K562 (cell line): ENCODE data around the gene IQGAP3. TPM values are rescaled to one million over a fixed set of nuclear protein-coding genes. Genes with fewer than 3 reads are reported as not detected.
"Not testable (repeated sequence)": the region's sequence is repeated elsewhere in the genome, so short reads cannot be mapped to it uniquely, and the experiment has no call there.

Experiments used
- ATAC-seq: fragments of 200-7000 bp; cut with Tn5 transposase; 3 replicates; pipeline ENCODE4 v1.9.1; 2020; ENCODE audit warnings: moderate library complexity
- BruUV-seq: library from RNA; stranded (reverse); fragments of 400-500 nt; replicated peaks from 2 replicates; lab custom pipeline; 2021; lab: Mats Ljungman, UMichigan
- CTCF ChIA-PET: fragments of 300-600 bp; formaldehyde crosslinking; extraction: SDS; loops from one replicate; lab custom pipeline; 2021; ENCODE audit warnings: low intra/inter-chr PET ratio; lab: Yijun Ruan, JAX
- POLR2A ChIA-PET: fragments of 300-600, 350-650 bp; sonication (Branson Sonifier 250); formaldehyde crosslinking; extraction: SDS; loops from one replicate; lab custom pipeline; 2021; ENCODE audit warnings: antibody characterized with exemption, inconsistent platforms; lab: Yijun Ruan, JAX
- DNase-seq, 4 experiments: peaks; one replicate each; pipeline versions ENCODE4 v3.0.0 to v3.0.0-alpha.2; 2011 to 2018; ENCODE audit warnings: low spot score in 3 of 4, mixed read lengths in 3 of 4; ENCODE audit errors: extremely low read depth in 1 of 4
- FAIRE-seq: peaks from 2 replicates; lab custom pipeline; 2011; peaks lifted over from hg19 to GRCh38; lab: Jason Lieb, UNC
- H2AFZ ChIP-seq: 2 replicates; pipeline ENCODE4 v1.6.0; 2011; ENCODE audit warnings: low read depth, low read length, control low read depth, inconsistent platforms
- H3K27ac ChIP-seq: fragments of 200-600 bp; 3 replicates; pipeline ENCODE4 v1.8.0; 2011; ENCODE audit warnings: low read depth, mild to moderate bottlenecking, control low read depth, inconsistent platforms, low read length, moderate library complexity, mixed read lengths; ENCODE audit errors: extremely low read depth
- H3K27me3 ChIP-seq, 2 experiments: fragments of 300-600 bp in 1 of 2; 2 replicates in 1 of 2; 3 replicates in 1 of 2; pipeline versions ENCODE4 v1.6.0 to v1.8.0; 2011; ENCODE audit warnings: inconsistent platforms in 2 of 2, low read length in 2 of 2, mild to moderate bottlenecking in 1 of 2, mixed read lengths in 1 of 2, moderate library complexity in 1 of 2; ENCODE audit not compliant: control insufficient read depth in 2 of 2, insufficient read depth in 2 of 2
- H3K36me3 ChIP-seq: fragments of 300-600 bp; 3 replicates; pipeline ENCODE4 v1.8.0; 2011; ENCODE audit warnings: mild to moderate bottlenecking, low read length, inconsistent platforms; ENCODE audit not compliant: control insufficient read depth, insufficient read depth
- H3K4me1 ChIP-seq, 2 experiments: fragments of 200-600 bp in 1 of 2; replicated peaks in 1 of 2; 2 replicates in 1 of 2; 3 replicates in 1 of 2; pipeline versions ENCODE4 v1.5.1 to v1.8.0; 2011; ENCODE audit warnings: inconsistent platforms in 2 of 2, low read length in 2 of 2, mild to moderate bottlenecking in 1 of 2, mixed read lengths in 1 of 2, moderate library complexity in 1 of 2; ENCODE audit not compliant: control insufficient read depth in 2 of 2, insufficient read depth in 2 of 2
- H3K4me2 ChIP-seq: 2 replicates; pipeline ENCODE4 v1.6.1; 2011; ENCODE audit warnings: low read length, control low read depth, inconsistent platforms, mixed read lengths; ENCODE audit not compliant: insufficient read depth
- H3K4me3 ChIP-seq: fragments of 200-600 bp; sonication (generic), shearing (Covaris generic); 2 replicates; pipeline ENCODE4 v1.5.1; 2016; ENCODE audit warnings: control low read depth, inconsistent platforms
- H3K79me2 ChIP-seq: fragments of 200-600 bp; 3 replicates; pipeline ENCODE4 v1.8.0; 2011; ENCODE audit warnings: low read length, inconsistent platforms; ENCODE audit not compliant: control insufficient read depth, insufficient read depth
- H3K9ac ChIP-seq, 2 experiments: 2 replicates each; pipeline versions ENCODE4 v1.6.0 to v1.6.1; 2011; ENCODE audit warnings: low read depth in 2 of 2, low read length in 2 of 2, control low read depth in 1 of 2, inconsistent platforms in 1 of 2, mild to moderate bottlenecking in 1 of 2, mixed read lengths in 1 of 2; ENCODE audit not compliant: insufficient read depth in 1 of 2
- H3K9me1 ChIP-seq: one replicate; pipeline ENCODE4 v1.6.0; 2011; ENCODE audit warnings: inconsistent platforms, mild to moderate bottlenecking, low read length, moderate library complexity; ENCODE audit not compliant: control insufficient read depth, insufficient read depth
- H3K9me3 ChIP-seq: replicated peaks from 2 replicates; pipeline ENCODE4 v1.5.1; 2011; ENCODE audit warnings: low read depth, low read length, inconsistent platforms; ENCODE audit not compliant: control insufficient read depth, insufficient read depth
- H4K20me1 ChIP-seq: replicated peaks from 2 replicates; pipeline ENCODE4 v1.6.1; 2011; ENCODE audit warnings: low read length, inconsistent platforms, mixed read lengths; ENCODE audit not compliant: control insufficient read depth, insufficient read depth
- CREM ChIP-seq: IDR thresholded peaks from 2 replicates; pipeline ENCODE4 v1.6.1; 2014; ENCODE audit warnings: antibody characterized with exemption, low read depth
- MNT ChIP-seq, 2 experiments: fragments of 450-650 bp; conservative IDR thresholded peaks; 2 replicates each; pipeline ENCODE4 v1.6.1; 2017; ENCODE audit warnings: mild to moderate bottlenecking in 2 of 2, moderate library complexity in 2 of 2
- SMC3 ChIP-seq: conservative IDR thresholded peaks from 2 replicates; pipeline ENCODE4 v1.6.1; 2011; ENCODE audit warnings: low read depth, low read length, improper control_type of control experiment; ENCODE audit not compliant: insufficient read depth
- ZNF551 ChIP-seq: fragments of 250-450 bp; sonication (Bioruptor Pico); IDR thresholded peaks from 2 replicates; pipeline ENCODE4 v1.5.0; 2021; ENCODE audit warnings: mild to moderate bottlenecking, moderate library complexity
- WGBS: fragments of 100-300 bp; shearing (Covaris generic); methylation state at CpG from one replicate; pipeline ENCODE4 v1.1.6; 2016; ENCODE audit warnings: low coverage, mixed read lengths; ENCODE audit not compliant: insufficient coverage; ENCODE audit errors: missing lambda C conversion rate; 5-methylcytosine and 5-hydroxymethylcytosine counted together
- in situ Hi-C: fragments of 300-500 bp; cut with MboI; formaldehyde crosslinking; loops from 4 replicates; pipeline ENCODE4 v1.15.0; 2018; ENCODE audit warnings: inconsistent platforms, mixed read lengths
- intact Hi-C: fragments of 100-400 bp; cut with micrococcal nuclease; formaldehyde crosslinking; loops from 2 replicates; pipeline ENCODE4 v1.14.2; 2022
- polyA plus RNA-seq, 8 experiments: library from polyadenylated mRNA; depleted of rRNA in 4 of 8; stranded (reverse) in 5 of 8; unstranded in 3 of 8; fragments of >200 nt; fragmentation: Nextera tagmentation in 2 of 8; fragmentation: Illumina TruSeq in 1 of 8; extraction: Ambion mirVana in 2 of 8; extraction: Trizol in 1 of 8; gene quantifications; 2 replicates each; pipeline versions ENCODE4 v1.2.1 to v1.2.3, GENCODE V29; 2011 to 2014; ENCODE audit warnings: inconsistent platforms in 1 of 8, missing spikeins in 1 of 8
- total RNA-seq, 7 experiments: library from RNA; depleted of rRNA in 6 of 7; stranded (reverse); fragments of >200 nt in 6 of 7; fragmentation: Illumina TruSeq in 2 of 7; extraction: Trizol in 2 of 7; gene quantifications; 2 replicates each; pipeline versions ENCODE4 v1.2.1 to v1.2.3, GENCODE V29; 2011 to 2021; ENCODE audit warnings: low replicate concordance in 1 of 7

Gene IQGAP3
- total and polyA plus RNA-seq, 9 of the 15 experiments (the other 6 are each of a cell fraction or from before 2014, with no cell fraction given), result 1.4 to 16.6 (median 11.9) TPM

DNA sequence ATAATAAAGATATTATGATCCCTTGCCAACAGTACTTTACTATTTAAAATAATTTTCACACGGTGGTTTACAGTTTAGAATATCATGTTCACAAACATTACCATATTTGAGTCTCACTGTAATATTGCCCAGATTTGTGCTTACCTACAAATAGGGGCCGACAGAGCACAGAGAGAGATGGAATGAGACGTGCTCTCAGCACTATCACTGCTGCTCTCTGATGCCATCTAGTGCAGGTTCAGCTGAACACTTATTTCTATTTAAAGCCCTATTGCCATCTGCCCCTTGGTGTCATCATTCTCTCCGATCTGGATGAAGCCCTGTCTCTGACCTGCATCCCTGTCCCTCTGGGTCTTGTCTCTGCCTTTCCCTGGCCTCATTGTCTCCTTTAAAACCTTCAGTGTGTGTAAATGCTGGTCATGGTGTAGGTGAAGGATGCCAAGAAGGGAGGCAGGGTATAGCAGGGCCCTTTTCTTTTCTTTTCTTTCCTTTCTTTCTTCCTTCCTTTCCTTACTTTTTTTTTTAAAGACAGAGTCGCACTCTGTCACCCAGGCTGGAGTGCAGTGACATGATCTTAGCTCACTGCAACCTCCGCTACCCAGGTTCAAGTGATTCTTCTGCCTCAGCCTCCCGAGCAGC, 35.8 kb upstream of the IQGAP3 start (continued):
- no peak for TF ChIP-seq ZNF551 (CRISPR knock-in tag)
- 0 out of 4 replicates have a peak, but pooled peaks of 1 of the 2 experiments have one; percentile 28 for TF ChIP-seq MNT (conservative IDR thresholded peaks at IDR 0.05)
- TF ChIP-seq CREM, result peak; percentile 41; the same call in 1 of the 2 replicates
- TF ChIP-seq SMC3, result peak; percentile 84

DNA sequence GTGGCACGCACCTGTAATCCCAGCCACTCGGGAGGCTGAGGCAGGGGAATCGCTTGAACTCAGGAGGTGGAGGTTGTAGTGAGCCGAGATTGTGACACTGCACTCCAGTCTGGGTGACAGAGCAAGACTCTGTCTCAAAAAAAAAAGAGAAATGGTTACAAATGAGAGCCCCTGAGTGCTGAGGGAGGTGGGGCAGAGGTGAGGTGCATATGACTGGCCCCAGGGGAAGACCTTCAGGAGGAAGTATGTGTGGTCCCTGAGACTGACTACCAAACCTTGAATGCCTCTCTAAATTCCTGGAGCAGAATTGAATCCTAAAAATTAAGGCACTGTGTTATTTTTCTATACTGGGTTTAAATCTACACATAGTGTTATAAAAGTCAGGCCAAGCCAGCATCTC, 35.0 kb upstream of the IQGAP3 start:
- H3K9me3 ChIP-seq, ATAC-seq, H3K9ac ChIP-seq, H2AFZ ChIP-seq, H3K27ac ChIP-seq, H3K36me3 ChIP-seq, H3K4me3 ChIP-seq, H3K27me3 ChIP-seq, DNase-seq, H4K20me1 ChIP-seq, H3K4me2 ChIP-seq, FAIRE-seq, H3K79me2 ChIP-seq, H3K9me1 ChIP-seq, in situ Hi-C loops, H3K4me1 ChIP-seq, intact Hi-C loops, BruUV-seq: not testable (repeated sequence)
- ChIA-PET CTCF (interaction anchor here (0.6 to 3.1 kb wide), 10 partner anchors 17 to 224 kb away, joined by 3 to 77 read pairs (median 5); partner anchors contain the start of gene MEF2D), POLR2A (interaction anchor here (0.6 kb wide), 1 partner anchor 21 kb away, joined by 3 read pairs; no protein-coding TSS in a partner anchor)
- 6% methylated on average over 4 of the region's 4 CpGs for WGBS
